Astrocyte of the spinal cord (primary cell): ENCODE measurements around the gene TLCD4.
"Not testable (repeated sequence)": the region's sequence is repeated elsewhere in the genome, so short reads cannot be mapped to it uniquely, and the experiment has no call there.

Experiments
- DNase-seq: peaks from one replicate; pipeline ENCODE4 v3.0.0; 2011; ENCODE audit warnings: low read depth, low spot score
- H3K4me3 ChIP-seq: 2 replicates; pipeline ENCODE4 v1.5.1; 2011; ENCODE audit warnings: low read depth, mild to moderate bottlenecking, low read length, moderate library complexity
- in situ Hi-C: cut with HindIII; loops from 2 replicates; pipeline ENCODE4 v1.10.0; 2017; ENCODE audit warnings: low sequenced_read_pairs
- TF ChIP-seq, protein P1 (sequence below): IDR thresholded peaks from 2 replicates; pipeline ENCODE4 v1.5.1; 2012; ENCODE audit warnings: low read depth, mild to moderate bottlenecking, low read length, inconsistent platforms

TLCD4 gene

DNA sequence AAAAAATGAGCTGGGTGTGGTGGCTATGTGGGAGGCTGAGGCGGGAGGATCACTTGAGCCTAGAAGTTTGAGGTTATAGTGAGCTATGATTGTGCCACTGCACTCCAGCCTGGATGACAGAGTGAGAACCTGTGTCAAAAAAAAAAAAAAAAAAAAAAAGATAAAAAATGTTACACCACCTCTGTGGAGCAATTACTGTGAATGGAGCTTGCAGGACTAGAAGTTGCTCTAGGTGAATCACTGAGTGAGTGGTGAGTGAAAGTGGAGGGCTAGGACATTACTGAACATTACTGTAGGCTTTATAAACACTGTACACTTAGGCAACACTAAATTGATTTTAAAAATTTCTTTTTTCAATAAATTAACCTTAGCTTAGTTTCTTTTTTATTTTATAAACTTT, 21.9 kb downstream of the TLCD4 start:
- in situ Hi-C loops, result no loop called here
- DNase-seq, result no peak
- TF ChIP-seq, protein P1, sequence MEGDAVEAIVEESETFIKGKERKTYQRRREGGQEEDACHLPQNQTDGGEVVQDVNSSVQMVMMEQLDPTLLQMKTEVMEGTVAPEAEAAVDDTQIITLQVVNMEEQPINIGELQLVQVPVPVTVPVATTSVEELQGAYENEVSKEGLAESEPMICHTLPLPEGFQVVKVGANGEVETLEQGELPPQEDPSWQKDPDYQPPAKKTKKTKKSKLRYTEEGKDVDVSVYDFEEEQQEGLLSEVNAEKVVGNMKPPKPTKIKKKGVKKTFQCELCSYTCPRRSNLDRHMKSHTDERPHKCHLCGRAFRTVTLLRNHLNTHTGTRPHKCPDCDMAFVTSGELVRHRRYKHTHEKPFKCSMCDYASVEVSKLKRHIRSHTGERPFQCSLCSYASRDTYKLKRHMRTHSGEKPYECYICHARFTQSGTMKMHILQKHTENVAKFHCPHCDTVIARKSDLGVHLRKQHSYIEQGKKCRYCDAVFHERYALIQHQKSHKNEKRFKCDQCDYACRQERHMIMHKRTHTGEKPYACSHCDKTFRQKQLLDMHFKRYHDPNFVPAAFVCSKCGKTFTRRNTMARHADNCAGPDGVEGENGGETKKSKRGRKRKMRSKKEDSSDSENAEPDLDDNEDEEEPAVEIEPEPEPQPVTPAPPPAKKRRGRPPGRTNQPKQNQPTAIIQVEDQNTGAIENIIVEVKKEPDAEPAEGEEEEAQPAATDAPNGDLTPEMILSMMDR, result no peak
- H3K4me3 ChIP-seq, result no peak overlapping the region

DNA sequence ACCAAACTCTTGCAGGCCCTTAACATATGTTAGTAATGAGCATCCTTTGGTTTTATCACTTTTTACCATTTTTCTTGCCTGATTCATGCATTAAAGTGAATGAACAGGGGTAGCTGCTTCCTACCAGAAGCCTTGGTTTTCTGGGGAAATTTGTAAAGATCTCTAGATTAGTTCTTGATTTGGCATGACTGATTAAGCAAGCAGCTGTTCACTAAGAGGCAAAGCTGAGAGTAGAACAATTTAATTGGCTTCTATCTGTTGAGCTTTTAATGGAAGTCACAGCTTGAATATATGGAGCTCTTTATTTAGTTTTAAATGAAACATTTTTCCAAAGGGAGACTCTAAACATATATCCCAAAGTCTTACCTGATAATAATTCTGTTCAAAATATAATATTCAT, 23.6 kb downstream of the TLCD4 start:
- no peak overlapping the region for H3K4me3 ChIP-seq
- no peak for DNase-seq
- TF ChIP-seq, protein P1, result no peak
- in situ Hi-C loops, result no loop called here

DNA sequence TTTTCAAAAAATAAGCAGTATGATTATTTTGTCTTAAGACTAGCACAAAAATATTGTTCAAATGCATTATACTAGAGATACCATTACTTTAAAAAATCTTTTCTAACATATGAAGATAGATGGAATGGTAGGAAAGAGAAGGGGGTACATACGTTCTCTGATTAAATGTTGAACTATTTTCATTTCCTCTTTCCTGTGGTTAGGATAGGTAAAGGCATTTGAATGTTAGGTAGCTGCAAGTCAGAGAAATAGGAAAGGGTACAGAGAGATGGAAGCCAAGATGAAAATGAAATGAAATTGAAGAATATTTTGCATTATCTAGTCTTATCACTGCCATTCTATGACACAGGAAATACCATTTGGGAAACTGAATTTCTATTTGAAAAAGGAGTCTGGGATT, 28.3 kb downstream of the TLCD4 start:
- TF ChIP-seq, protein P1, result no peak
- DNase-seq, result no peak
- in situ Hi-C loops, result no loop called here
- no peak overlapping the region for H3K4me3 ChIP-seq

DNA sequence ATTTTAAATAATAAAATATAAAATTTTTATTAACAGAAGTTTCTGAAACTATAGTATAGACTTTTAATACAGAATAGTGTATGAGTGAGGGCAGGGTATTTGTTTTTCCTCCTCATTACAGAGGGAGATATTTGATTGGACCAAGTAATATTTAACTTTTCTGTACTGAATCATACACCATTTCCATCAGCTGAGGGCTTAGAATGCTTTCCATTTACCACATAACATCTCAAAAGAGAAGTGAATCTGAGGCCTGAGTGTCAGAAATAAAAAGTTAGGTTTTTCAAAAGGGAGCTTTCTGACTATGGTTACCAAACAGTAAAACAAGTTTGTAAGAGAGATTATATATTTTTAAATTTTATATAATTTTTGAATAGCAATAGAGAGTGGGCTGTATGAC, 29.5 kb downstream of the TLCD4 start:
- in situ Hi-C loops, result no loop called here
- DNase-seq, result no peak
- TF ChIP-seq, protein P1, result no peak
- no peak overlapping the region for H3K4me3 ChIP-seq

DNA sequence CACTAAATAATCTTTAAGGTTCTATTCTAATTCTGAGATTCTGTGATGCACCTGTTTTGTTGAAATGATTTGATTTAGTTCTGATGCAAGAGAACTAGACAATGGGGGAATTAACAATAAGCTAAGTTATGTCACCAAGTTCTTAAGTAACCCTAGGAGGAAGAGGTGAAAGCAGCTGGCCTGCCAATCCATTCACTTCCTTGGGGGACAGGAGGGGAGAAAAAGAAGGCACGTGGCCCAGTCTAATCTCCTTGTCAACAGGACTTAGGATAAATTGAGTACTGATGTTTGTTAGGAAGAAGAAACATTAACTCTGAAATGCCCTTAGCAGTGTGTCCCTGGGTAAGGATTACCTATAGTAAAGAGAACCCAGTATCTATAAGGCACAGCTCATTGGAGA, 36.9 kb downstream of the TLCD4 start:
- no peak for DNase-seq
- TF ChIP-seq, protein P1, result no peak
- H3K4me3 ChIP-seq, result no peak overlapping the region
- in situ Hi-C loops, result no loop called here

DNA sequence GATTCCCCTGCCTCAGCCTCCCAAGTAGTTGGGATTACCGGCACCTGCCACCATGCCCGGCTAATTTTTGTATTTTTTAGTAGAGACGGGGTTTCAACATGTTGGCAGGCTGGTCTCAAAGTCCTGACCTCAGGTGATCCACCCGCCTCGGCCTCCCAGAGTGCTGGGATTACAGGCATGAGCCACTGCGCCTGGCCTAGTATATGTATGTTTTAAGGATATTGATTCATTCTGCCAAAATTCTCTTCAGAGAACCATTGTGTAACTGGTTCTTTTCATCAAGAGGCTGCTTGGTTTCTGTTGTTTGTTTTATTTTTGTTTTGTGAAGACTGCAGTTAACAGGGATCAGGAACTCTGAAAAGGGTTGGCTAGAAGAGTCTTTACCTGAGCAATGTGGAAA, 48.4 kb downstream of the TLCD4 start:
- DNase-seq, H3K4me3 ChIP-seq, in situ Hi-C loops: not testable (repeated sequence)
